ENCODE measurements around the gene NPAS3.

Gene NPAS3

GRCh38 chr14:33810308-33810707, 871.6 kb downstream of the NPAS3 start:
- DNase-seq, result no peak

GRCh38 chr14:33811721-33812120, 873.0 kb downstream of the NPAS3 start:
- DNase-seq, result no peak

- no peak for DNase-seq
Measured at GRCh38 chr14:33812181-33812580, 873.5 kb downstream of the NPAS3 start.

- DNase-seq, result no peak
Measured at GRCh38 chr14:33812601-33813000, 873.9 kb downstream of the NPAS3 start.

- no peak for DNase-seq
Measured at GRCh38 chr14:33814010-33814409, 875.3 kb downstream of the NPAS3 start.

GRCh38 chr14:33833706-33834465, 895.2 kb downstream of the NPAS3 start:
- DNase-seq, result no peak

GRCh38 chr14:33834466-33835260, 896.0 kb downstream of the NPAS3 start:
- DNase-seq, result no peak

GRCh38 chr14:33835261-33835655, 896.6 kb downstream of the NPAS3 start:
- no peak for DNase-seq

GRCh38 chr14:33835677-33836076, 897.0 kb downstream of the NPAS3 start:
- DNase-seq, result no peak

- DNase-seq, result no peak
Measured at GRCh38 chr14:33836203-33836899, 897.7 kb downstream of the NPAS3 start.

- DNase-seq, result no peak
Measured at GRCh38 chr14:33836900-33837577, 898.4 kb downstream of the NPAS3 start.

- no peak for DNase-seq
Measured at GRCh38 chr14:33837943-33838683, 899.4 kb downstream of the NPAS3 start.

- DNase-seq, result peak in 1 of 2 experiments; percentile 37
Measured at GRCh38 chr14:33839193-33840076, 900.8 kb downstream of the NPAS3 start.

- DNase-seq, result no peak
Measured at GRCh38 chr14:33840797-33841196, 902.1 kb downstream of the NPAS3 start.

GRCh38 chr14:33842299-33842698, 903.6 kb downstream of the NPAS3 start:
- DNase-seq, result no peak

- no peak for DNase-seq
Measured at GRCh38 chr14:33844118-33844517, 905.4 kb downstream of the NPAS3 start.

- DNase-seq, result no peak
Measured at GRCh38 chr14:33846100-33846824, 907.6 kb downstream of the NPAS3 start.

GRCh38 chr14:33847066-33847465, 908.4 kb downstream of the NPAS3 start:
- no peak for DNase-seq

GRCh38 chr14:33848009-33848408, 909.3 kb downstream of the NPAS3 start:
- no peak for DNase-seq

- peak; percentile 14 to 42 for DNase-seq
Measured at GRCh38 chr14:33848706-33849454, 910.2 kb downstream of the NPAS3 start.

All from NCI-H1930 (cell line).